NK-92 treated with Interleukin-12 subunit alpha and Interleukin-12 subunit beta, amount 100 ng/mL, for 24 hours (cell line): ENCODE measurements around the gene BBOF1.
"Not testable (repeated sequence)": the region's sequence is repeated elsewhere in the genome, so short reads cannot be mapped to it uniquely, and the experiment has no call there.

Experiments used
- DNase-seq: peaks from one replicate; lab custom pipeline; 2025; lab: John Stamatoyannopoulos, UW

BBOF1 gene

GRCh38 chr14:74105381-74105780 is 86.2 kb downstream of the BBOF1 start:
- no peak for DNase-seq

- no peak for DNase-seq
These were observed 90.2 kb downstream of the BBOF1 start for GRCh38 chr14:74109369-74109768.

DNA sequence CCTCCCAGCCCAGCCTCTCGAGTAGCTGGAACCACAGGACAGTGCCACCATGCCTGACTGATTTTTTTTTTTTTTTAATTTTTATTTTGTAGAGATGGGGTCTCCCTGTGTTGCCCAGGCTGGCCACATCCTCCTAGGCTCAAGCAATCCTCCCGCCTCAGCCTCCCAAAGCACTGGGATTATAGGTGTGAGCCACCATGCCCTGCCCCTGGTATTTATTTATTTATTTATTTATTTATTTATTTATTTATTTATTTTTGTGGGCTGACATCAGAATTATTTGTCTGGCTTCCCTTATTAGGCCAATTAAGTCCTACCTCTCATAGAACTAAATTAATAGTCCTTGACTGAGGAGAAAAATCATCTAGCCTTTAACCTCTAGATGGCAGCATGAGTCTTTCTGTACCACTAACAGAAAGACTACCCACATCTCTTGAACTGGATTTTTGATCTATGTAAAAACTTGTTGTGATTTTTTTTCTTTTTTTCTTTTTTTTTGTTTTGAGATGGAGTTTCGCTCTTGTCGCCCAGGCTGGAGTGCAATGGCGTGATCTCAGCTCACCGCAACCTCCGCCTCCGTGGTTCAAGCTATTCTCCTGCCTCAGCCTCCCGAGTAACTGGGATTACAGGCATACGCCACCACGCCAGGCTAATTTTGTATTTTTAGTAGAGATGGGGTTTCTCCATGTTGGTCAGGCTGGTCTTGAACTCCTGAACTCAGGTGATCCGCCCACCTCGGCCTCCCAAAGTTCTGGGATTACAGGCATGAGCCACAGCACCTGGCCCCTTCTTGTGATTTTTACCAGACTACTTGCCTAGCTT is 92.5 kb downstream of the BBOF1 start:
- DNase-seq: not testable (repeated sequence)
